ENCODE measurements around the gene HLA-DQA1.

DNA sequence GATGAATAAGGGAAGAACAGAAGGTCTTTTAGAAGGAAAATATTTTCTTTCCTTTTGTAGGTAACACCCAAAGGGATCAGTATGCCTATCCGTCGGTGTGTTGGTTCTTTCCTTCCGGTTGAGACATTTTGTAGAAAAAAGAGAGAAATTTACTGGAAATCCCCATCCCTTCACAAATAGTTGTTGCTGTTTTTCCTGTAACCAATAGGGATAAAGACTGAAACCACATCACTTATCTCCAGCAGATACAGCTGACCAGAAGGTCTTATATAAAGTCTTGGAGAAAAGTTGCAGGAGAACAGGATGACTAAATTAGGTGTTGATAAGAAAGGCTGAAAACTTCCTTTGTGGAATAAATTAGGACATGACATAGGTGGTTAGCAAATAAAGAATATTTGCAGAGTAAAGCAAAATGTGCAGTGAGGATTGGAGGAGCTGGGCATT lies 32.8 kb upstream of the HLA-DQA1 start:
- TF ChIP-seq POLR2A (IDR thresholded peaks at IDR 0.05; ENCODE audit: low read depth, low read length), result 0 out of 2 replicates have a peak, but pooled peaks have one; percentile 14
- TF ChIP-seq POLR2AphosphoS5 (IDR thresholded peaks at IDR 0.05; ENCODE audit: low read depth, low read length), result 0 out of 2 replicates have a peak, but pooled peaks have one; percentile 37
- TF ChIP-seq SPI1 (IDR thresholded peaks at IDR 0.05; ENCODE audit: low read depth, low read length), result no peak
- TF ChIP-seq TAF1 (IDR thresholded peaks at IDR 0.05; ENCODE audit: low read depth, low read length), result no peak
